Measurements from ENCODE around the gene UNK. TPM values are rescaled to one million over a fixed set of nuclear protein-coding genes. Genes with fewer than 3 reads are reported as not detected.
"Not testable (repeated sequence)": the region's sequence is repeated elsewhere in the genome, so short reads cannot be mapped to it uniquely, and the experiment has no call there.

Gene UNK
- total RNA-seq, 3 donors from 2014 or later = 24.5 to 27.5 (median 25.7) TPM

- no peak for TF ChIP-seq CTCF (IDR thresholded peaks at IDR 0.05)
- DNase-seq (peak in 2 of 3 donors; percentile 5 to 56), ATAC-seq (no peak)
- H3K36me3 ChIP-seq (ENCODE audit: low read depth) = no peaks in the 10 kb centered on the region
- H3K9me3 ChIP-seq = no peaks in the 10 kb centered on the region
- no peak overlapping the region for H3K4me3 ChIP-seq
- intact Hi-C loops (cut with DNase I, micrococcal nuclease) = no loop called here
- H3K4me1 ChIP-seq (ENCODE audit: low read depth) = peaks cover 32% of the 10 kb centered on the region
Observed at GRCh38 chr17:75773808-75774470, 10.7 kb upstream of the UNK start.

DNA sequence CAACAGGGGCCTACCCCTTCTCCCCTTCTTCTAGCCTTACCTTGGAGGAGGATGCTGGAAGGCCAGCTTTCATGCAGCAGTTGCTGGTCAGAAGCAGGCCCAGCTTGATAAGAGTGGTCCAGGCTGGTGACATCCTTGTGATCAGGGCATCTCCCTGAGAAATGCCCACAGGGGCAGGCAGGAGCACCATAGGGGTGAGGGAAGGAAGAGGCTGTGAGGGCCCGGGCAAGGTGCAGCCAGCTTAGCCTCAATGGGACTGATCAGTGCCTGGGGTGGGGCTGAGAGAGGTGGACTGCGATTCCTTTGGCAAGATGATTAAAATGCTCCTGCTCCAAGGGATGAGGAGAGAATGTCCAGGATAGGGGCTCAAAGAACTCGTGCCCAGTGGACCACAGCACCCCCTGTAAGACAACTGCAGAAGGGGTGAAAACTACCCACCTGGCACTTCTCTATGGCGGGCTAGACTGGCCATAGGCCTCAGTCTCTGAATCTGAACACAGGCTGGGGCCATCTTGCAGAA is 10.1 kb upstream of the UNK start:
- intact Hi-C loops (cut with DNase I, micrococcal nuclease) = no loop called here
- no peak overlapping the region for H3K4me3 ChIP-seq
- peaks cover under 1% of the 10 kb centered on the region for H3K36me3 ChIP-seq (ENCODE audit: low read depth)
- H3K4me1 ChIP-seq (ENCODE audit: low read depth) = peaks cover 28% of the 10 kb centered on the region
- ATAC-seq = no peak
- no peaks in the 10 kb centered on the region for H3K9me3 ChIP-seq
- DNase-seq = no peak
- no peak for TF ChIP-seq CTCF (IDR thresholded peaks at IDR 0.05)

DNA sequence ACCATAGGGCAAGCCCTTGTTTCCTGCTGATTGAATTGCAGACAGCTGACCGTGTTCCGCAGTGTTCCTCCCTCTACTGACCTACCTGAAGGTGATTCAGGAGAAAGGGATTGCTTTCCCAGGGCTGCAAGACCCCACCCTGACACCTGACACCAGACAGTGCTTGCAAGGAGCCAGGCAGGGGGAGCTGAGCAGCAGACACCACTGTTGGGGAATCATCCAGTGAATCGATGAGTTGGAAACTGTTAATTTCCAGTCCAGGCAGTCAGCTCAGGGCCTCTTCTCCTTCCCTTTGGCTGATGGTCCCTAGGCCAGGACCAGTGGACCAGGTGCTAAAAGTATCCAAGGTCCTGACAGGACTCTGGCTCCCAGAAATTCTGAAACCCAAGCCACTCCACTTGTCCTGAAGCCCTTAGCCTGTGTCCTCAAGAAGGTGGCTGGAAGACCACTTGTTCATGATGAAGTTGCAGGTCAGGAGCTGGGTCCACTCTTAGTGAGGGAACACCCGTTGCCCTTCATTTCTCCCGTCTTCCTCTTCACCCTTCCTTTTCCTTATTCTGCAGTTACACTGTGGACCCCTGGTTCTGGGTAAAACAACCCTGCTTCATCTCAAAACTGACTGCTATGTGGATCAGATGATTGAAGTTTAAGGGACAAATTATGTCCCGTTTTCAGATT is 9.5 kb upstream of the UNK start:
- DNase-seq = peak in 1 of 3 donors; percentile 19
- no peak for TF ChIP-seq CTCF (IDR thresholded peaks at IDR 0.05)
- Histone ChIP-seq H3K9me3 (no peaks in the 10 kb centered on the region), H3K4me3 (no peak overlapping the region), H3K36me3 (ENCODE audit: low read depth) (peaks cover 7% of the 10 kb centered on the region), H3K4me1 (ENCODE audit: low read depth) (peaks cover 30% of the 10 kb centered on the region)
- intact Hi-C loops (cut with DNase I, micrococcal nuclease) = no loop called here
- ATAC-seq = no peak

GRCh38 chr17:75776386-75777295 is 8.0 kb upstream of the UNK start:
- TF ChIP-seq CTCF (IDR thresholded peaks at IDR 0.05) = no peak
- peaks cover 25% of the 10 kb centered on the region for H3K4me1 ChIP-seq (ENCODE audit: low read depth)
- no peak overlapping the region for H3K4me3 ChIP-seq
- intact Hi-C loops (cut with DNase I, micrococcal nuclease) = no loop called here
- ATAC-seq (no peak), DNase-seq (peak in 1 of 3 donors; percentile 19)
- peaks cover 7% of the 10 kb centered on the region for H3K36me3 ChIP-seq (ENCODE audit: low read depth)
- H3K9me3 ChIP-seq = no peaks in the 10 kb centered on the region

- DNase-seq (no peak), ATAC-seq (no peak)
- intact Hi-C loops (cut with DNase I, micrococcal nuclease) = no loop called here
- no peak for TF ChIP-seq CTCF (IDR thresholded peaks at IDR 0.05)
- Histone ChIP-seq H3K4me3 (no peak overlapping the region), H3K4me1 (ENCODE audit: low read depth) (peaks cover 18% of the 10 kb centered on the region), H3K9me3 (no peaks in the 10 kb centered on the region), H3K36me3 (ENCODE audit: low read depth) (peaks cover 7% of the 10 kb centered on the region)
Observed at GRCh38 chr17:75777296-75777922, 7.2 kb upstream of the UNK start.

DNA sequence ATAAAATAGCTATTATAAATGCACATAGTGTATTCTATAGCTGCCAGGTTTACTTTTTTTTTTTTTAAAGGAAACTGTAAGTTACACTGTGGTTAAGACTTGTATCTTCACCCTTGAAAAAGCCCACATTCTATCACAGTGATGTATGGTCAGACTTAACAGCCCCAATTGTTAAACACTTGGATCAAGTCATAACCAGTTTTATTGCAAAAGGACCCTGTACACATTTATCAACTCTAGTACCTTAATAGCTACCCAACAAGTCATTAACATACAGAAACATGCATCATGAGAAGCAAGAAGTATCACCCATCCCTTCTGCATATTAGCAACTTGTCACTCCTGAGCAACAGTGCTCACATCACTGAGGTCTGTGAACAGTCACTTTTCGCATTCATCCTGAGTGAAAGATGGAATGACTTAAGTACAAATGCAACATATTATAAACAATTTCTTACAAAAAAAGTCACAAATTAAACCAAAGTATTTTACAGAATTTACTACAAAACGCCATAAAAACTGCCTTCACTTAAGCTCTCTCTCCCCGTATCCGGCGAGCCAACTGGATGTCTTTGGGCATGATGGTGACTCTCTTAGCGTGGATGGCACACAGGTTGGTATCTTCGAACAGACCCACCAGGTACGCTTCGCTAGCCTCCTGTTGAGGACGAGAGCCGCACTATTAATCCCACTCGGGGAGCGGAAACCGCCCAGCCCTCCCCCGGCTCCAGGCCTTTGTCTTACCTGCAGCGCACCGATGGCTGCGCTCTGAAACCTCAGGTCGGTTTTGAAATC is 6.3 kb upstream of the UNK start:
- intact Hi-C loops (cut with DNase I, micrococcal nuclease); H3K36me3 ChIP-seq (ENCODE audit: low read depth); ATAC-seq; H3K9me3 ChIP-seq; DNase-seq: not testable (repeated sequence)
- peaks cover 26% of the 10 kb centered on the region for H3K4me1 ChIP-seq (ENCODE audit: low read depth)
- peak overlapping the region; percentile 97 for H3K4me3 ChIP-seq

All from mucosa of descending colon (tissue), 3 donors.